Right ventricle myocardium inferior (tissue), 1 donor: ENCODE data around the gene EXD1. TPM values are rescaled to one million over a fixed set of nuclear protein-coding genes. Genes with fewer than 3 reads are reported as not detected.
"Not testable (repeated sequence)": the region's sequence is repeated elsewhere in the genome, so short reads cannot be mapped to it uniquely, and the experiment has no call there.

Experiments
- ATAC-seq: fragments of 200-7000 bp; cut with Tn5 transposase; one replicate; pipeline ENCODE4 v1.9.1; 2020; ENCODE audit warnings: mild to moderate bottlenecking, moderate library complexity
- DNase-seq: peaks from one replicate; pipeline ENCODE4 v3.0.0; 2021; ENCODE audit errors: missing footprints
- intact Hi-C: fragments of 100-400 bp; cut with DNase I; formaldehyde crosslinking; loops from one replicate; pipeline ENCODE4 v1.11.0; 2022
- total RNA-seq: library from RNA; stranded (reverse); fragmentation: NEBNext Ultra II Directional; extraction: Animal tissue kit (Norgen Biotek cat#: 25700); gene quantifications from one replicate; pipeline ENCODE4 v1.2.1, GENCODE V29; 2021
- donor health status: DM: no; HTN: yes; CAD: no; lungs with severe emphysema.

The EXD1 gene
- total RNA-seq, 1 donor from 2014 or later, result not detected

DNA sequence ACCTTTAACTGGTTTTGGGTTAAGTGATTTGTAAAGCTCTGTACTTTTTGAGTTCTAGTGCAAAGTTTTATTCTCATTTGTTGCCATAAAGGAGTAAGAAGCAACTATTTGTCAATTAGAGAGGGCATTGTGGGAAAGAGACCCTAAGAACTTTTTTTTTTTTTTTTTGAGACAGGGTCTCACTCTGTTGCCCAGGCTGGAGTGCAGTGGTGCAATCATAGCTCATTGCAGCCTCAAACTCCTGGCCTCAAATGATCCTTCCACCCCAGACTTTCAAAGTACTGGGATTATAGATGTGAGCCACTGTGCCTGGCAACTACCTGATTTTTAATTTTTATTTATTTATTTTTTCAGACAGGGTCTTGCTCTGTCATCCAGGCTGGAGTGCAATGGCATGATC, 5.4 kb upstream of the EXD1 start:
- no peak for DNase-seq
- intact Hi-C loops, result no loop called here
- ATAC-seq, result no peak

DNA sequence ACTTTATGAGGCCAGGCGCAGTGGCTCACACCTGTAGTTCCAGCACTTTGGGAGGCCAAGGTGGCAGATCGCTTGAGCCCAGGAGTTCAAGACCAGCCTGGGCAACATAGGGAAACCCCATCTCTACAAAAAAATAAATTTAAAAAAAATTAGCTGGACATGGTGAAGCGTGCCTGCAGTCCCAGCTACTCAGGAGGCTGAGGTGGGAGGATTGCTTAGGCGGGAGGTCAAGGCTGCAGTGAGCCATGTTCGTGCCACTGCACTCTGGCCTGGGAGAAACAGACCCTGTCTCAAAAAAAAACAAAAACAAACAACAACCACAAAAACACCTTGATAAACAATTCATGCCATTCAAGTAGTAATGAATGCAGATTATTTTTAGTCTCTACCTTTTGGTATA, 4.7 kb upstream of the EXD1 start:
- intact Hi-C loops, ATAC-seq, DNase-seq: not testable (repeated sequence)

GRCh38 chr15:41233367-41233771, 2.8 kb upstream of the EXD1 start:
- no peak for ATAC-seq
- DNase-seq, result no peak
- intact Hi-C loops, result no loop called here

DNA sequence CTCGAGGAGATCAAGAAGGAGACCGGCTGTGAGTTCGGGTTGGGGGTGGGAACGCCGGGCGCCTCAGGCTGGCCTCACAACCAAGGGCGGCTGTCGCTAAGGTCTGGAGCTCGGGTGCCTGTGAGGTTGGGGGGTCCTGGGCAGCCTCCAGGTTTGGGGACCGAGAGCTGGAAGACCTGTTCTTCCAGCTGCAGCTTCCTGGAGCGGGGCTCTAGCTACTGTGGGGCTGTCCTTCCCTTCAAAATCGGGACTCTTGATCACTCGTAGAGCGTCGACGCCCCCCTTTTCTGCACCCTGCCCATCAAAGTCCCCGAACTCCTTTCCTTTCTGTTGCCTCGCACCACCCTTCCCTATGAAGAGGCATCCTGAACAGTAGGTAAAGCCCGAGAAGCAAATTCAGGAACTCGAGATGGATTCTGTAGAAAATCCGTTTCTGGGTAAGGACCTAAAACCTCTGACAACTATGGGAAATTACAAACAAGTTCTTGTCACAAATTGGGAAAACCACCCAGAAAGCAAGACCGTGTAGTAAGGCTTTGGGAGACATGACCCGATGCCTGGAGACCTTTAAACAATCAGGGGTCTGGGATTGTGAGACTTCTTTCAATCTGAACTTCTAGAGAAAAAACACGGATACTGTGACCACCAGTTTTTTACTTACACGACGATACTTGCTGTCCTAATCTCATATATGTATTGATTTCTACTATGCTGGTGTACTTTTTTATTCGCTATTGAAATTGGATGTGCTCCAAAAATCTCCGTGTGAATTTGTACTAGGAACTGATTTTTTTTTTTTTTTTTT, 1.1 kb upstream of the EXD1 start:
- DNase-seq (no peak), ATAC-seq (peak; percentile 1)
- intact Hi-C loops, result loop anchor here (1.0 to 2.0 kb wide), 3 partner anchors 52 to 115 kb away; partner anchors contain the start of genes INO80, NUSAP1 and OIP5

DNA sequence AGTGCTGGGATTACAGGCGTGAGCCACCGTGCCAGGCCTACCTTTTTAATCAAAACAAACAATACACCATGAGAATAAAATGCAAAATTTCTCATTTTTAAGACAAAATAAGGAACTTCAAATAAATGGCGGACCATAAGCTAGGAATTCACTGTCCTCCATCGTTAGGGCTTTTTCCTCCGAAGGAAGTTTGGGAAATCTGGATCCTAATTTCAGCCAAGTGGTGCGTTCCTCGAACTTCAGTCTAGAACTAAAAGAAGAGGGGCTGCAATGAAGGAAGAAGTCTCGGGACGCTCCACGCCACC, 260 bp downstream of the EXD1 start:
- no peak for DNase-seq
- intact Hi-C loops, result loop anchor here (2.0 kb wide), 1 partner anchor 103 kb away; the partner anchor contains the start of genes NUSAP1 and OIP5
- ATAC-seq, result no peak

DNA sequence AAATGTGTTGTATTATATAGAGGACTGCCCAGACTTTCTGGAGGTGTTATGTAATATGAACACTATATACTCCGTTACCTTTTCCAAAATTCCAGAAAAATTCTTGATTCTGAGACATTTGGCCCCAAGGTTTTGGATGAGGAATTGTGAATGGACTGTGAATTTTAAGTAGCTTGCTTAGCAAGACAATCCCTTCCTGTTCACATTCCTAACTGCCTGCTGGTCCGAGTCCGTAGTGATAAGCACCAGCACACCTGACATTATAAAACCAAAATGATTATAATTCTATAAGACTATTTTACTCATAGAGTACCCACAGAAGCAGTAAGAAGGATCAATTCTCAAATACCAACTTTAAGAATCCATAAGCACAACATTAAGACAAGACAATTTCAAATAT, 11.2 kb downstream of the EXD1 start:
- DNase-seq, result no peak
- no peak for ATAC-seq
- intact Hi-C loops, result no loop called here

- DNase-seq, result no peak
- intact Hi-C loops, result no loop called here
Observed at GRCh38 chr15:41218851-41219250, 11.7 kb downstream of the EXD1 start.

DNA sequence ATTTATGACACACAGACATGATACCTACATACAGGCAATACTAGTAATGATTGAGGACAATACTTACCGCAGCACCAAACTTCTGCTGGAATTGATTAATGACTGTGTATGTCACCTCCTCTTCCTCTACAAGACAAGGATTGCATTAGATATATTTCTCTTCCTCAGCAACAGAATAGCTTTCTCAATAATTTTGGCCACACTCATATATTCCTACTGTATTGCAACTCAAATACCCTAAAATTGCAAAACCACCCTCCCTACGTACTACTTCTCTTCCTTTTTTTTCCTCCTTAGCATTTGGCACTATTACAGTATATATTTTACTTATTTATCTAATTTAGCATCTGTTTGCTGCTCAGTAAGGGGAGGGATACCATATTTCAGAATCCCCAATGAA, 14.8 kb downstream of the EXD1 start:
- ATAC-seq (no peak), DNase-seq (no peak)
- intact Hi-C loops, result no loop called here

More at GRCh38 chr15:41218851-41219250, 11.7 kb downstream of the EXD1 start:
- ATAC-seq, result no peak

DNA sequence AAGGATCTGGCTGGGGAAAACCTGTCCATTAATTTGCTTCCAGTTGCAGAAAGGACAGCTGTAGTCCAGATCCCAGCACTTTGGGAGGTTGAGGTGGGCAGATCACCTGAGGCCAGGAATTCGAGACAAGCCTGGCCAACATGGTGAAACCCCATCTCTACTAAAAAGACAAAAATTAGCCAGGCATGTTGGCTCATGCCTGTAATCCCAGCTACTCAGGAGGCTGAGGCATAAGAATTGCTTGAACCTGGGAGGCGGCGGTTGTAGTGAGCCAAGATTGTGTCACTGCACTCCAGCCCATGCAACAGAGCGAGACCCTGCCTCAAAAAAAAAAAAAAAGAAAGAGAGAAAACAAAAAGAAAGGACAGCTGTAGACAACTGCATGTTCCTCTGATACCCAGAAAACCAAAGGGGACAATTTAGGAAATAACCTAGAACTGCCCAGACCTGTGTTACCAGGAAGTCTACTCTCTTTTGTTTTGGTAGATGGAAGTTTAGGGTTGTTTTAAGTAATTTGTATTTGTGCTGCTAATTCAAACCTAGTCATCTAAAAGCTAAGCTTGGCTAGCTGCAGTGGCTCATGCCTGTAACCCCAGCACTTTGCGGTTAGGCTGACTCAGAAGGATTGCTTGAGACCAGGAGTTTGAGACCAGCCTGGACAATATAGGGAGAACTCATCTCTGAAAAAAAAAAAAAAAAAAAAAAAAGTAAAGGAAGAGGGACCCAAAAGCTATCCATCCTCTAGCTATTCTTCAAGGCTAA, 22.7 kb downstream of the EXD1 start:
- DNase-seq, result no peak
- intact Hi-C loops, result no loop called here

DNA sequence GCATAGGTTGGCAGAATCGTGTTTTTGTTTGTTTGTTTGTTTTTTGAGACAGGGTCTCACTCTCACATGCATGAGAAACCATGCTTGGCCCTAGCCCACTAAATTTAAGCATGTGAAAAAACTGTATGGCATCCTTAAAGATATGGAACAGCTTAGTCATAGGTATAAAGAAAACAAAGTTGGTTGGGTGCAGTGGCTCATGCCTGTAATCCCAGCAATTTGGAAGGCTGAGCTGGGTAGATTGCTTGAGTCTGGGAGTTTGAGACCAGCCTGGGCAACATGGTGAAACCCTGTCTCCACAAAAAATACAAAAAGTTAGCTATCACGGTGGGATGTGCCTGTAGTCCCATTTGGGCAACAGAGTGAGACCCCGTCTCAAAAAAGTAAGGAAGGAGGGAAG, 25.2 kb downstream of the EXD1 start:
- DNase-seq (no peak), ATAC-seq (no peak)

More for the DNA sequence above, 22.7 kb downstream of the EXD1 start:
- ATAC-seq, result no peak

GRCh38 chr15:41203395-41203794, 27.2 kb downstream of the EXD1 start:
- DNase-seq, result no peak
- no peak for ATAC-seq
- intact Hi-C loops, result no loop called here

More for the DNA sequence above, 25.2 kb downstream of the EXD1 start:
- intact Hi-C loops, result no loop called here

GRCh38 chr15:41199470-41199869, 31.1 kb downstream of the EXD1 start:
- intact Hi-C loops, result no loop called here
- DNase-seq, result no peak
- ATAC-seq, result no peak

DNA sequence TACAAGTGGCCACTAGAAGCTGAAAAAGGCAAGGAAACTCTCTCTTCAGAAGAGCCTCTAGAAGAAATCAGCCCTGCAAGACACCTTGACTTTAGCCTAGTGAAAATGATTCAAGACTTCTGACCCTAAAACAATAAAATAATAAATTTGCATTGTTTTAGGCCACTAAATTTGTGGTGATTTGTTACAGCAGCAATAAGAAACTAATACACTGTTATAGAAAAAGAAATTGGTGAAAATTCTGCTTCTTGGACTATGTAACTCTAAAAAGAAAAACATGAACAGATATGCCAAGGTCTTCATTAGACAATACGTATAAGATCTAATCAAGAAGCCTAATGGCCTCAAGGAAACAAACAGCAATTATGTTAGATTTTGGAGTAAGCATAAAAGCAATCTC, 36.1 kb downstream of the EXD1 start:
- intact Hi-C loops, result no loop called here
- DNase-seq (no peak), ATAC-seq (no peak)

GRCh38 chr15:41183581-41183980, 47.0 kb downstream of the EXD1 start:
- intact Hi-C loops, result no loop called here
- no peak for ATAC-seq
- DNase-seq, result no peak

- DNase-seq (no peak), ATAC-seq (no peak)
- intact Hi-C loops, result no loop called here
Observed at GRCh38 chr15:41182266-41182665, 48.3 kb downstream of the EXD1 start.

DNA sequence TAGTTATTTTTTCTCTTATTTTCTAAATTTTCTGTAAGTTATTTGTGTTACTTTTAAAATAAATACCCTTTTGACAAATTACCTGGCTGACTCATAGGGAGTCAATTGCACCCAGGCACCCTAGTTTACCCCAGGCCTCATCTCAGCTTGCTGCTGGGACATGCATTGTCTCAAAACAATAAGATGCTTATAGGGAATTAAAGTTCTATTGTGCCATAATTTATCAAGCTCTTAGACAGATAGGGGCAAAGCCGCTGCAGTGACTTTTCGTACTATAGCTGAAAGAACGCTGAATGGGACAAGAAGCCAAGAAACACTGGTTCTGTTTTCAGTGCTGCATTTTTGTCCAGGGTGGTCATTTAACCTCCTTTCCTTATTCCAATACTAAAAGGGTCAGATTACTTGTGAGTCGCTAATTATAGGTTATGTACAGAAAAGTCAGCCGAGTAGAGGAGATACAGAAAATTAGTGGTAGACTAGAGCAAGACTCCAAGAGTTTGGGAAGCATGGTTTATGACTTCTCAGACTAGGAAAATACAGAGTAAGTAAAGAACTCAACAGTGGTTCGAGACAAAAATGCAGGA, 50.3 kb downstream of the EXD1 start:
- DNase-seq (no peak), ATAC-seq (no peak)
- intact Hi-C loops, result no loop called here

DNA sequence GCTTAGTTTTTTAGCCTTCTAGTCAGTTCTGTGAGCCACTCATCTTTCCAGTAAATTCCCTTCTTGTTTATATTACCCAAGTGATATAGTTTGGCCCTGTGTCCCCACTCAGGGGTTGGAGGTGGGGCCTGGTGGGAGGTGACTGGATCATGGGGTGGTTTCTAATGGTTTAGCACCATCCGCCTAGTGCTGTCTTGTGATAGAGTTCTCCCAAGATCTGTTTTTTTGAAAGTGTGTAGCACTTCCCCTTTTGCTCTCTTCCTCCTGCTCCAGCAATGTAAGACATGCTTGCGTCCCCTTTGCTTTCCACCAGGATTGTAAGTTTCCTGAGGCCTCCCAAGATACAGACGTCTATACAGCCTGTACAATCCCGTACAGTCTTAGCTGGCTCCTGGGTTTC, 60.8 kb downstream of the EXD1 start:
- DNase-seq (no peak), ATAC-seq (no peak)
- intact Hi-C loops, result no loop called here

DNA sequence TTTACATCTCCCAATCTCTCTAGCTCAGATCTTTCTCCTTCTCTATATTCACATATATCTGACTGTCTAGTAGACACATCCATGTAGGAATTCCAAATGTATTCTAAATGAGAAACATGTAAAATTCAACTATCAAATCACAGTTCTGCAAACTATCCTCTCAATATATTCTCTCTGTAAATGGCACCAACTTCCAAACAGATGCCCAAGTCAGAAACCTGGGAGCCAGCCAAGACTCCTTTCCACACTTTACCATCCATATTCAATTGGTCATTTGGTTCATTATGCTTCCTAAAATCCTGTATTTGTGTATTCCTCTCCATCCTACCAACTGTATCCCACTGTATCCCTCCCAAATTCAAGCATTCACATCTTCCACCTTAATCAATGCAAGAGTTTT, 61.5 kb downstream of the EXD1 start:
- DNase-seq, result no peak
- intact Hi-C loops, result no loop called here
- no peak for ATAC-seq

GRCh38 chr15:41161736-41162135, 68.8 kb downstream of the EXD1 start:
- DNase-seq, result no peak
- ATAC-seq, result no peak
- intact Hi-C loops, result no loop called here

- DNase-seq (no peak), ATAC-seq (no peak)
- intact Hi-C loops, result no loop called here
Observed at GRCh38 chr15:41161336-41161735, 69.2 kb downstream of the EXD1 start.
